HepG2 (cell line): Measurements from ENCODE around the gene GNG10. TPM values are rescaled to one million over a fixed set of nuclear protein-coding genes. Genes with fewer than 3 reads are reported as not detected.
A peak's percentile ranks its signal among the peaks of the same experiment; 100 is the strongest.

Source experiments
- ATAC-seq: fragments of 200-7000 bp; cut with Tn5 transposase; 3 replicates; pipeline ENCODE4 v1.9.1; 2020; ENCODE audit warnings: mild to moderate bottlenecking, moderate library complexity
- BruUV-seq: library from RNA; stranded (reverse); fragments of 400-500 nt; replicated peaks from 2 replicates; lab custom pipeline; 2021; lab: Mats Ljungman, UMichigan
- CTCF ChIA-PET: fragments of 300-600 bp; formaldehyde crosslinking; extraction: SDS; loops from one replicate; lab custom pipeline; 2021; ENCODE audit warnings: low total read pairs, inconsistent platforms, low intra/inter-chr PET ratio; lab: Yijun Ruan, JAX
- POLR2A ChIA-PET: fragments of 350-600 bp; sonication (Branson Sonifier 250); formaldehyde crosslinking; loops from one replicate; lab custom pipeline; 2020; ENCODE audit warnings: antibody characterized with exemption, inconsistent platforms; lab: Yijun Ruan, JAX
- DNase-seq: peaks from one replicate; pipeline ENCODE4 v3.0.0-alpha.2; 2015; ENCODE audit warnings: low spot score
- FAIRE-seq: peaks from 3 replicates; lab custom pipeline; 2011; peaks lifted over from hg19 to GRCh38; lab: Jason Lieb, UNC
- H2AFZ ChIP-seq: one replicate; pipeline ENCODE4 v1.6.1; 2011; ENCODE audit warnings: low read length, inconsistent platforms
- H3K27ac ChIP-seq: fragments of 300-600 bp; 3 replicates; pipeline ENCODE4 v1.8.0; 2011; ENCODE audit warnings: mixed run types, mild to moderate bottlenecking, mixed read lengths, low read length, inconsistent platforms; ENCODE audit not compliant: insufficient read depth; ENCODE audit errors: extremely low read length
- H3K27me3 ChIP-seq, 2 experiments: fragments of 200-600 bp in 1 of 2; 2 replicates in 1 of 2; 3 replicates in 1 of 2; pipeline versions ENCODE4 v1.6.0 to v1.8.0; 2011; ENCODE audit warnings: low read length in 2 of 2, mild to moderate bottlenecking in 2 of 2, moderate library complexity in 2 of 2, inconsistent platforms in 1 of 2; ENCODE audit not compliant: insufficient read depth in 2 of 2, control insufficient read depth in 1 of 2
- H3K36me3 ChIP-seq, 2 experiments: fragments of 200-600 bp in 1 of 2; replicated peaks in 1 of 2; 2 replicates in 1 of 2; 3 replicates in 1 of 2; pipeline versions ENCODE4 v1.5.1 to v1.8.0; 2011; ENCODE audit warnings: low read length in 2 of 2, inconsistent platforms in 1 of 2; ENCODE audit not compliant: insufficient read depth in 2 of 2, control insufficient read depth in 1 of 2
- H3K4me1 ChIP-seq: 2 replicates; pipeline ENCODE4 v1.5.1; 2012; ENCODE audit warnings: low read length, inconsistent platforms; ENCODE audit not compliant: insufficient read depth
- H3K4me2 ChIP-seq: 2 replicates; pipeline ENCODE4 v1.6.0; 2011; ENCODE audit warnings: low read depth, low read length, inconsistent platforms
- H3K4me3 ChIP-seq, 3 experiments: fragments of 200-600 bp in 1 of 3; sonication (generic), shearing (Covaris generic) in 1 of 3; replicated peaks in 1 of 3; 2 replicates each; pipeline ENCODE4 v1.5.1; 2011 to 2016; ENCODE audit warnings: low read length in 3 of 3, inconsistent platforms in 2 of 3, low read depth in 2 of 3, mild to moderate bottlenecking in 2 of 3, control low read depth in 1 of 3, mixed read lengths in 1 of 3; ENCODE audit not compliant: insufficient read depth in 1 of 3
- H3K79me2 ChIP-seq: one replicate; pipeline ENCODE4 v1.6.1; 2011; ENCODE audit warnings: low read length, inconsistent platforms; ENCODE audit not compliant: insufficient read depth
- H3K9ac ChIP-seq: 2 replicates; pipeline ENCODE4 v1.6.0; 2011; ENCODE audit warnings: mild to moderate bottlenecking, low read depth, low read length, inconsistent platforms; ENCODE audit not compliant: insufficient read depth
- H3K9me3 ChIP-seq: 2 replicates; pipeline ENCODE4 v1.5.1; 2012; ENCODE audit warnings: mild to moderate bottlenecking, low read length
- H4K20me1 ChIP-seq: 2 replicates; pipeline ENCODE4 v1.6.0; 2011; ENCODE audit warnings: inconsistent platforms, mild to moderate bottlenecking, low read length, moderate library complexity; ENCODE audit not compliant: insufficient read depth
- ARHGAP35 ChIP-seq: sonication (generic); formaldehyde crosslinking; IDR thresholded peaks from 2 replicates; pipeline ENCODE4 v1.9.0; 2022; ENCODE audit warnings: mild to moderate bottlenecking, inconsistent platforms, moderate library complexity, missing genetic modification reagents, borderline replicate concordance
- EZH2 ChIP-seq: conservative IDR thresholded peaks from 2 replicates; pipeline ENCODE4 v1.6.1; 2012; ENCODE audit warnings: mild to moderate bottlenecking, low read depth, low read length, moderate library complexity
- HES4 ChIP-seq: sonication (generic); formaldehyde crosslinking; IDR thresholded peaks from 2 replicates; pipeline ENCODE4 v1.9.0; 2021; ENCODE audit warnings: mild to moderate bottlenecking, missing genetic modification reagents, borderline replicate concordance
- HOXA7 ChIP-seq: sonication (generic); formaldehyde crosslinking; IDR thresholded peaks from 2 replicates; pipeline ENCODE4 v1.8.1; 2022; ENCODE audit warnings: mild to moderate bottlenecking, missing genetic modification reagents, moderate library complexity
- JUND ChIP-seq: sonication (generic); formaldehyde crosslinking; IDR thresholded peaks from 2 replicates; pipeline ENCODE4 v1.8.0; 2022; ENCODE audit warnings: mild to moderate bottlenecking, missing genetic modification reagents
- MBNL3 ChIP-seq: fragments of 250-450 bp; sonication (Bioruptor Pico); conservative IDR thresholded peaks from 2 replicates; pipeline ENCODE4 v1.8.0; 2022; ENCODE audit warnings: mild to moderate bottlenecking, inconsistent platforms
- MIXL1 ChIP-seq: IDR thresholded peaks from 2 replicates; pipeline ENCODE4 v1.6.1; 2016
- PAF1 ChIP-seq: IDR thresholded peaks from 2 replicates; pipeline ENCODE4 v1.6.1; 2016; ENCODE audit warnings: missing genetic modification reagents, missing compliant biosample characterization
- PHF8 ChIP-seq: sonication (generic); formaldehyde crosslinking; IDR thresholded peaks from 2 replicates; pipeline ENCODE4 v1.5.0; 2020; ENCODE audit warnings: missing genetic modification reagents
- POLR2AphosphoS2 ChIP-seq: IDR thresholded peaks from 2 replicates; pipeline ENCODE4 v1.6.1; 2011; ENCODE audit warnings: low read depth, low read length, improper control_type of control experiment
- STAT5B ChIP-seq: sonication (generic); formaldehyde crosslinking; IDR thresholded peaks from 2 replicates; pipeline ENCODE4 v1.4.0; 2020; ENCODE audit warnings: missing genetic modification reagents
- USF2 ChIP-seq, 2 experiments: sonication (generic) in 1 of 2; formaldehyde crosslinking in 1 of 2; IDR thresholded peaks; 2 replicates each; pipeline versions ENCODE4 v1.5.1 to v1.6.1; 2011 to 2020; ENCODE audit warnings: borderline replicate concordance in 1 of 2, low read depth in 1 of 2, low read length in 1 of 2, mild to moderate bottlenecking in 1 of 2, missing genetic modification reagents in 1 of 2, moderate library complexity in 1 of 2
- ZFP1 ChIP-seq: IDR thresholded peaks from 2 replicates; pipeline ENCODE4 v1.6.1; 2016
- ZFP90 ChIP-seq: sonication (generic); formaldehyde crosslinking; IDR thresholded peaks from 2 replicates; pipeline ENCODE4 v1.8.0; 2022; ENCODE audit warnings: missing genetic modification reagents, mild to moderate bottlenecking, inconsistent platforms, borderline replicate concordance
- ZNF276 ChIP-seq: sonication (generic); formaldehyde crosslinking; IDR thresholded peaks from 2 replicates; pipeline ENCODE4 v1.4.0; 2020; ENCODE audit warnings: mild to moderate bottlenecking, low read depth, missing genetic modification reagents
- ZNF343 ChIP-seq: sonication (generic); formaldehyde crosslinking; IDR thresholded peaks from 2 replicates; pipeline ENCODE4 v1.4.0; 2020; ENCODE audit warnings: mild to moderate bottlenecking, missing genetic modification reagents
- ZNF782 ChIP-seq: sonication (generic); formaldehyde crosslinking; IDR thresholded peaks from 2 replicates; pipeline ENCODE4 v1.4.0; 2020; ENCODE audit warnings: missing genetic modification reagents, mild to moderate bottlenecking, borderline replicate concordance
- WGBS: methylation state at CpG from one replicate; pipeline ENCODE4 v1.1.6; 2017; ENCODE audit warnings: low lambda C conversion rate; 5-methylcytosine and 5-hydroxymethylcytosine counted together
- in situ Hi-C: cut with HindIII; loops from 2 replicates; pipeline ENCODE4 v1.10.0; 2017; ENCODE audit warnings: low pct_unique_long_range_greater_than_20kb; ENCODE audit not compliant: extremely low pct_ligation_motif_present
- intact Hi-C: fragments of 100-400 bp; cut with micrococcal nuclease; formaldehyde crosslinking; loops from one replicate; pipeline ENCODE4 v1.10.0; 2022; ENCODE audit not compliant: unreplicated experiment
- polyA plus RNA-seq, 8 experiments: library from polyadenylated mRNA; depleted of rRNA in 3 of 8; stranded (reverse) in 7 of 8; unstranded in 1 of 8; fragments of >200 nt; fragmentation: Illumina TruSeq in 4 of 8; extraction: Trizol in 4 of 8; gene quantifications; 2 replicates each; pipeline versions ENCODE4 v1.2.1 to v1.2.3, GENCODE V29; 2011 to 2016; ENCODE audit warnings: low read depth in 4 of 8, missing spikeins in 1 of 8, mixed read lengths in 1 of 8; ENCODE audit not compliant: insufficient read depth in 1 of 8
- total RNA-seq, 5 experiments: library from RNA; depleted of rRNA; stranded (reverse); fragments of >200 nt; fragmentation: Illumina TruSeq; extraction: Trizol; gene quantifications; 2 replicates each; pipeline ENCODE4 v1.2.3, GENCODE V29; 2016; ENCODE audit warnings: low read depth in 1 of 5

Gene GNG10
- total and polyA plus RNA-seq, 2 of the 13 experiments (the other 11 are each of a cell fraction or from before 2014, with no cell fraction given) = 29.8 to 32.4 TPM

GRCh38 chr9:111632695-111633388, 28.6 kb upstream of the GNG10 start:
- intact Hi-C loops (no loop called here), in situ Hi-C loops (no loop called here)
- Histone ChIP-seq H3K4me1 (peaks cover 65% of the 10 kb centered on the region), H3K4me2 (peak overlapping the region; percentile 89), H2AFZ (no peak overlapping the region), H3K4me3 (peak overlapping the region; percentile 72 to 98 (median 91)), H4K20me1 (peaks cover 33% of the 10 kb centered on the region), H3K36me3 (no peaks in the 10 kb centered on the region; a peak in 1 of 5 replicates), H3K27ac (no peak overlapping the region), H3K9ac (peak overlapping the region; percentile 96; the same call in 1 of the 2 replicates), H3K79me2 (peaks cover 65% of the 10 kb centered on the region), H3K27me3 (no peaks in the 10 kb centered on the region; a peak in 1 of 5 replicates), H3K9me3 (no peaks in the 10 kb centered on the region)
- FAIRE-seq (no peak), DNase-seq (no peak), ATAC-seq (no peak)
- ChIA-PET POLR2A (interaction anchor here (0.9 to 1.4 kb wide), 2 partner anchors 29 to 34 kb away, joined by 3 to 5 read pairs; partner anchors contain the start of gene PTGR1), CTCF (no interaction called here)
- WGBS = 61% methylated on average over 7 of the region's 7 CpGs
- TF ChIP-seq HOXA7 = no peak
- no peak for TF ChIP-seq EZH2
- TF ChIP-seq ARHGAP35 (CRISPR knock-in tag) = no peak
- TF ChIP-seq ZNF343 (CRISPR knock-in tag) = no peak
- TF ChIP-seq POLR2AphosphoS2 = no peak
- TF ChIP-seq STAT5B (CRISPR knock-in tag) = no peak
- TF ChIP-seq ZFP90 (CRISPR knock-in tag) = no peak
- TF ChIP-seq MBNL3 (CRISPR knock-in tag) = no peak
- TF ChIP-seq ZNF276 (CRISPR knock-in tag) = no peak
- no peak for TF ChIP-seq ZFP1 (CRISPR knock-in tag)
- TF ChIP-seq JUND (CRISPR knock-in tag) = no peak
- no peak for TF ChIP-seq MIXL1
- no peak for TF ChIP-seq PAF1 (CRISPR knock-in tag)
- TF ChIP-seq ZNF782 (CRISPR knock-in tag) = no peak
- no peak for TF ChIP-seq HES4
- no peak for TF ChIP-seq PHF8 (CRISPR knock-in tag)
- TF ChIP-seq USF2 (IDR thresholded peaks at IDR 0.05; ENCODE audit: low read depth, low read length) = no peak
- no peak for TF ChIP-seq USF2 (CRISPR knock-in tag; IDR thresholded peaks at IDR 0.05; ENCODE audit: borderline replicate concordance)
- no TSS peak for BruUV-seq
